ENCODE results near the gene CCDC174.

DNA sequence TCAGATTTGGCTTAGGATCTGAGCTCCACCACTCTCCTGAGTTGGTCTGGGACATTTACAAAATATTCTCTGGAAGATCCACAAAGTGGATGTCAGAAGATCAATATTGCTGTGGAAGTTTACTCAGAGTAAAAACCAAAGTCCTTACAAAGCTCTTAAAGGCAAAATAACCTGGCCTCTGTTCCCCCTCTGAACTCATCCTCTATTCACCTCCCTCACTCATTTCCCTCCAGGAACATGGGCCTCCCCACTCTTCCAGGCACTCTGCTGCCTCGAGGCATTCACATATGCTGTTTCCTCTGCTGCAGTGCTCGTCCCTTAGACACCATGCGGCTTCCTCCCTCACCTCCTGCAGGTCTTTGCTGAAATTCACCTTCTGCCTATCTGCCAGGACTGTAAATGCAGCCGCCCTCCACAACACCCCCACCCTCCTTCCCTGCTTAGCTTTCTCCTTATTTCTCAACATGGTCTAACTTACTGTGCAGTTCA lies 19.1 kb upstream of the CCDC174 start:
- TF ChIP-seq, protein P1, sequence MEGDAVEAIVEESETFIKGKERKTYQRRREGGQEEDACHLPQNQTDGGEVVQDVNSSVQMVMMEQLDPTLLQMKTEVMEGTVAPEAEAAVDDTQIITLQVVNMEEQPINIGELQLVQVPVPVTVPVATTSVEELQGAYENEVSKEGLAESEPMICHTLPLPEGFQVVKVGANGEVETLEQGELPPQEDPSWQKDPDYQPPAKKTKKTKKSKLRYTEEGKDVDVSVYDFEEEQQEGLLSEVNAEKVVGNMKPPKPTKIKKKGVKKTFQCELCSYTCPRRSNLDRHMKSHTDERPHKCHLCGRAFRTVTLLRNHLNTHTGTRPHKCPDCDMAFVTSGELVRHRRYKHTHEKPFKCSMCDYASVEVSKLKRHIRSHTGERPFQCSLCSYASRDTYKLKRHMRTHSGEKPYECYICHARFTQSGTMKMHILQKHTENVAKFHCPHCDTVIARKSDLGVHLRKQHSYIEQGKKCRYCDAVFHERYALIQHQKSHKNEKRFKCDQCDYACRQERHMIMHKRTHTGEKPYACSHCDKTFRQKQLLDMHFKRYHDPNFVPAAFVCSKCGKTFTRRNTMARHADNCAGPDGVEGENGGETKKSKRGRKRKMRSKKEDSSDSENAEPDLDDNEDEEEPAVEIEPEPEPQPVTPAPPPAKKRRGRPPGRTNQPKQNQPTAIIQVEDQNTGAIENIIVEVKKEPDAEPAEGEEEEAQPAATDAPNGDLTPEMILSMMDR (IDR thresholded peaks at IDR 0.05), result no peak
- no peak for TF ChIP-seq POLR2A (IDR thresholded peaks at IDR 0.05)

Data from testis (tissue), 2 donors.